Measurements from ENCODE around the gene UPK3BL1.
"Not testable (repeated sequence)": the region's sequence is repeated elsewhere in the genome, so short reads cannot be mapped to it uniquely, and the experiment has no call there.

The UPK3BL1 gene

DNA sequence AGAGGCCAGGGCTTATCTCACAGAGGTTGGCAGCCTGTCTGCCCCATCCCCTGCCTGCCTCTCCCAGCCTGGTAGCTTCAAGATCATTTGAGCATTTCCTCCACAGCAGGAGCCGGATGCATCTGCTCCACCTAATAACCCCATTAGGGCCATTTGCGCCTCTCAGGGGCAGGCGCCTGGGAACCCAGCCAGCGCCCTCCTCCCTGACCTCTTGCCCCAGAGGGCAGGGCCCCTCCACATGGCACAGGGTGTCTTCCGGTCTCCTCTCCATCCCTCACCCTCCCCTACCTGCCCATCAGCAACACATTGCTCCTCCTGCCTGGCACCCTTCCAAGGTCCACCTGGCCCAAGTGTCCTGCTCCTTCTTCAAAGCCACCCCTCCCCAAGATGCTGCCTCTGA, 7.2 kb downstream of the UPK3BL1 start:
- DNase-seq (ENCODE audit: low read depth); H3K4me3 ChIP-seq (replicated peaks; ENCODE audit: low read depth, low read length): not testable (repeated sequence)

DNA sequence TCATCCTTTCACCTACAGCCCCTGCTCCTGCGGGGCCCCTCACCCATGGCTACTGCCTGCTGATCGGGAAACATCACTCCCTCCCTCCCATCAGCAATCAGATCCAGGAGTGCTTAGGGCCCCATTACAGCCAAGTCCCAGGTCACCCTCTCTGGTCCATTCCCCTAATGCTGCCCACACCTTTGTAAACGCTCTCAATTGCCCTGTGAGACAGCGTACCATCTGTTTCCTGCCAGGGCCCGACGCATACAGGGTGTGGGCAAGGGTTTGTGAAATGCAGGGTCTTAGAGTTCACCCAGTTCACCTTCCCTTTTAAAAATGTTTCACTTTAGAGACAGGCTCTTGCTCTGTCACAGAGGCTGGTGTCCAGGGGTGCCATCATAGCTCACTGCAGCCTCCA, 8.3 kb downstream of the UPK3BL1 start:
- H3K4me3 ChIP-seq (replicated peaks; ENCODE audit: low read depth, low read length); DNase-seq (ENCODE audit: low read depth): not testable (repeated sequence)

DNA sequence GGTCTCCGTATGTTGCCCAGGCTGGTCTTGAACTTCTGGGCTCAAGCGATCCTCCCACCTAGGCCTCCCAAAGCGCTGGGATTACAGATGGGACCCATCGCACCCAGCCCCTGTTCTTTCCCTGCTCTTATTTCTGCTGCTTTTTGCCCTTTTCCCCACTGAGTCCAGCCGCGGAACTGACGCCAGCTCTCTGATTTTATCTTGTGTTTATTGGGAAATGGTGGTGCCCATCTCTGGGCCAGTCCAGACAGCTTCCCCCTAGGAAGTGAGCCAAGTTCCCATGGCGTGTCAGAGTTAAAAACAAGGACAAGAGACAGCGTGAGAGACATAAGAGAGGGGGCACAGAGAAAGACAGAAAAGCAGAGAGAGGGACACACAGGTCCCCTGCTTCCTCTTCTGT, 12.0 kb downstream of the UPK3BL1 start:
- not testable (repeated sequence) for DNase-seq (ENCODE audit: low read depth); H3K4me3 ChIP-seq (replicated peaks; ENCODE audit: low read depth, low read length)

DNA sequence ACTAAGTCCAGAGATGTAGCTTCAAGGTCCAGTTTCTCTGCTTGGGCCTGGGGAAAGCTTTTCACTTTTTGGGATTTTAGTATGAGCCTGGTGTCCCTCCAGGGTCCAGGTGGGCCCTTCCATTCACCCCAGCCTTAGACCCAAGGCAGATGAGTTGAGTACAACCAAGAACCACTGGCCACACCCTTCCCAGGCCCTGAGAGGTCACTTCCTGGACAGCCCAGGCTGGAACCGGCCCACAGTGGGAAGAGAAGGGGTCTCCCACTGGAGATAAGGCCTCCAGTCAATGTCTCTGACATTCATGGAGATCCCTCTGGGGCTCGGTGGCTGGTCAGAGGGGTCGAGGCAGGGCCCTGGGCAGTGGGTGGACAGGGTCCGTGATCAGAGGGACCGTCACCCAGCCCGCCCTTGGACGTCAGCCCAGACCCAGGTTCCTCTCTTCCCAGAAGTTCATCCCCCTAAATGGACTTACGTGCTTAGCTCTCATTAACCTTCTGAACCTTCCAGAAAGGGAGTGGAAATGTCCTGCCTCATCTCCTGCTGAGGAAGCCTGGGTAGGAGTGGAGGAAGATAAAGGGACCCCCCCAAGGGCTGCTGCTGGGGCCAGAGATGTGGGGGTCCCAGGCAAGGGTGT, 15.2 kb downstream of the UPK3BL1 start:
- H3K4me3 ChIP-seq (replicated peaks; ENCODE audit: low read depth, low read length); DNase-seq (ENCODE audit: low read depth): not testable (repeated sequence)

GRCh38 chr7:102618122-102618521, 24.5 kb downstream of the UPK3BL1 start:
- DNase-seq (ENCODE audit: low read depth); H3K4me3 ChIP-seq (replicated peaks; ENCODE audit: low read depth, low read length): not testable (repeated sequence)

- peak within 1 kb of the TSS; percentile 47 for H3K4me3 ChIP-seq (replicated peaks; ENCODE audit: low read depth, low read length)
- not testable (repeated sequence) for DNase-seq (ENCODE audit: low read depth)
Measured at GRCh38 chr7:102616507-102617125, 26.0 kb downstream of the UPK3BL1 start, which contains the start of gene RASA4. Gene RASA4 (minus strand): TSS chr7:102616756. CDS start chr7:102616689, 67 bp downstream.

- not testable (repeated sequence) for H3K4me3 ChIP-seq (replicated peaks; ENCODE audit: low read depth, low read length); DNase-seq (ENCODE audit: low read depth)
Measured at GRCh38 chr7:102615930-102616329, 26.7 kb downstream of the UPK3BL1 start.

GRCh38 chr7:102614873-102615272, 27.7 kb downstream of the UPK3BL1 start:
- DNase-seq (ENCODE audit: low read depth); H3K4me3 ChIP-seq (replicated peaks; ENCODE audit: low read depth, low read length): not testable (repeated sequence)

DNA sequence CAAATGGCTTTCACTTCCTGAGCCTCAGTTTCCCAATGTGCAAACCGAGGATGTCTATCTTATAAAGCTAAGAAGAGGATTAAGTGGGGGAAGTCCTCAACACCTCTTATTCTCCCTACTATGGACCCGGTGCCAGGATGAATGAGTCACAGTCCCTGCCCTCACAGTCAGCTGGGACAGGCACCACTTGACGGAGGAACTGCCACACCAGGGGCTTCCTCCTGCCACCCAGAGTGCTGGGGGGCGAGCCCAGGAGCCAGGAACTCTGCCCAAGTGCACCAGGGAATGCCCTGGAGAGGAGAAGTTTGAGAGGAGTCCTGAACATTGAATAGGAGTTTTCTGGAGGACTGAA, 28.3 kb downstream of the UPK3BL1 start:
- DNase-seq (ENCODE audit: low read depth); H3K4me3 ChIP-seq (replicated peaks; ENCODE audit: low read depth, low read length): not testable (repeated sequence)

DNA sequence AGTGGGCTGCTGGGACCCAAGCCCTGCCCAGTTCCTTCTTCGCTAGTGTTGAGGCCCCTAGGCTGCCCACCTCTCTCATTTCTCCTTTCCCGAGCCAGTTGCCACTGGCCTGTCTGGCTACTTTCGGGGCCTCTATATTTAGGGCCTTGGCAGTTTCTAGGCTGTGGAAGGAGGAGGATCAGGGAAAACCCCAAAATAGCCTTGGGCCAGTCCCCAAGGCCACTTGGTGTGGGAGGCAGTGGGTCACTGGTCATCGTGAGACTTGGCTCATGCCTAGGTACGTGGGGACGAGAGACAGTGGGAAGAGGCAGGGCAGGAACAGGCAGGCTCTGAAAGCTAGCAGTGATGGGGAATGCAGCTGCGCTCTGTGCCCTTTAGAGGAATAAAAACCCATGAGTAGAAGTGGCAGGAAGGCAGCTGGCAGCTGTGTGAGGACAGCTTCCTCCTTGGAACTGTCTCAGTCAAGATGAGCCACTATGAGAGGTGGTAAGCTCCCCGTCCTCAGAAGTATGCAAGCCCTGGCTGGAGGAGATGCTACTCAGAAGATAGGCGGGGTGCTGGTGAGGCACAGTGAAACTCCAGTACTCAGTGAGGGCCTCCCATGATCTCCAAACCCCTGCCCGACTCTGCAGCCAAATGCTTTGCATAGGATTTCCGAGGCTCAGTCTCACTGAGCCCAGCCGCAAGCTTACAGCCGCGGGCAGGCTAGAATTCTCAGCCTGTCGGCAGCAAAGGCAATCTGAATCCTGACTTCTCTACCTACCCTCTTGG, 28.8 kb downstream of the UPK3BL1 start:
- not testable (repeated sequence) for H3K4me3 ChIP-seq (replicated peaks; ENCODE audit: low read depth, low read length); DNase-seq (ENCODE audit: low read depth)

DNA sequence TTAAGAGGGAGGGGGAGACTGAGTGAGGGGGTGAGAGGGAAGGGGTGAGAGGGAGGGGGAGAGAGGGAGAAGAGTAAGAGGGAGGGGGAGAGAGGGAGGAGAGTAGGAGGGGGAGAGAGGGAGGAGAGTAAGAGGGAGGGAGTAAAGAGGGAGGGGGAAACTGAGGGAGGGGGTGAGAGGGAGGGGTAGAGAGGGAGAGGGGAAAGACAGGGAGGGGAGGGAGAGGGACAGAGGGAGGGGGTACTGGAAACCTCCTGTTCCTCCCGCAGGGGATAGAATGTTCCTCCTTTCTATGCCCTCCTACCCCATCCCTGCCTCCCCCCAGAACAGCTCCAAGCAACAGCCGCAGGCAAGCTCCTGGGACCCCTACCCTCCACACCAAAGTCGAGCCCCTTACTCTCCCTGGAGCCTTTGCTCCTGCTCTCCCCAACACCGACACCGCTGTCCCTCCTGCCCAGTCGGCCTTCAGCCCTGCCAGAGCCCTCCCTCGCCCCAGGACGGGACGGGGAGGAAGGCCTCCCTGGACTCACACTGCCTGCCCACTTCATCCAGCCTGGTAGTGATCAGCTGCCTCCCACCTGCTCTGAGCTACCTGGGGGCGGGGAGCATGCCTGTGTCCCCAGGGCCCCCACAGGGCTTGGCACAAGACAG, 30.8 kb downstream of the UPK3BL1 start:
- peak; percentile 18 for DNase-seq (ENCODE audit: low read depth)
- H3K4me3 ChIP-seq (replicated peaks; ENCODE audit: low read depth, low read length), result not testable (repeated sequence)

GRCh38 chr7:102611013-102611674, 31.4 kb downstream of the UPK3BL1 start:
- DNase-seq (ENCODE audit: low read depth); H3K4me3 ChIP-seq (replicated peaks; ENCODE audit: low read depth, low read length): not testable (repeated sequence)

DNA sequence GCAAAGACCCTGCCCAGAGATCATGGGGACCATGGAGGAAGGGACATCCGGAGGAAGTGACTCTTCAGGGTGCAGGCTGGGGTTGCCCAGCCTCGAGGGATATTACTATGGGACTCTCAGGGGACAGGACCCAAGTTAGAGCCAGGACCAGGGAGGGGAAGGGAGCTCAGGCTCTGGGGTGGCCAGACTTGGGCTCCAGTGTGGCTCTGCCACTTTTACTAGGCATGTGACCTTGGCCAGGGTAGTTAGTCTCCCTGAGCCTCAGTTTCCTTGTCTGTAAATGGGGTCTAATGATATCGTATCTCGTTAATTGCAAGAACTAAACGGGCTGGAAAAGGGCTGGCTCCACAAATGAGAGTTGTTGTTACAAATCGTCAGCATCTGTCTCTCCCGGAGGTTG, 32.1 kb downstream of the UPK3BL1 start:
- not testable (repeated sequence) for H3K4me3 ChIP-seq (replicated peaks; ENCODE audit: low read depth, low read length); DNase-seq (ENCODE audit: low read depth)

- not testable (repeated sequence) for DNase-seq (ENCODE audit: low read depth); H3K4me3 ChIP-seq (replicated peaks; ENCODE audit: low read depth, low read length)
Measured at GRCh38 chr7:102609734-102610133, 32.9 kb downstream of the UPK3BL1 start.

- not testable (repeated sequence) for DNase-seq (ENCODE audit: low read depth); H3K4me3 ChIP-seq (replicated peaks; ENCODE audit: low read depth, low read length)
Measured at GRCh38 chr7:102606848-102607247, 35.7 kb downstream of the UPK3BL1 start.

GRCh38 chr7:102604431-102605145, 38.0 kb downstream of the UPK3BL1 start:
- H3K4me3 ChIP-seq (replicated peaks; ENCODE audit: low read depth, low read length); DNase-seq (ENCODE audit: low read depth): not testable (repeated sequence)

DNA sequence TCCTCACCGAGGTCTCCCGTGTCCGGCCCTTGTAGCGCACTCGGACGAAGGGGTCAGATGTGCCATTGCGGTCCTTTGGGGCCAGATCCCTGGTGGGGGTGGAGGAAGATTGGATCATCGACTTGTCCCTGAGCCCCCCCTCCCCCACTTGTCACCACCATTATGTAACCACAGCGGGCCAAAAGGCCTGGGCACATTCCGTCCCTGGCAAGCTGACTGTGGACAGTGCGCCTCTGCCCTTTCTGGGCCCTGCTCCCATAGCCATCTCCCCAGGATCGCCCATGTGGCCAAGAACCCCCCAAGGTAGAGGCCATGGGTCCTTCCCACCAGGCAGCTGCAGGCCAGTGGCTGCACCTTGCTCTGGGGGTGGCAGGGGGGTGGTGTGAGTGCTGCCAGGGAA, 40.3 kb downstream of the UPK3BL1 start:
- H3K4me3 ChIP-seq (replicated peaks; ENCODE audit: low read depth, low read length); DNase-seq (ENCODE audit: low read depth): not testable (repeated sequence)

DNA sequence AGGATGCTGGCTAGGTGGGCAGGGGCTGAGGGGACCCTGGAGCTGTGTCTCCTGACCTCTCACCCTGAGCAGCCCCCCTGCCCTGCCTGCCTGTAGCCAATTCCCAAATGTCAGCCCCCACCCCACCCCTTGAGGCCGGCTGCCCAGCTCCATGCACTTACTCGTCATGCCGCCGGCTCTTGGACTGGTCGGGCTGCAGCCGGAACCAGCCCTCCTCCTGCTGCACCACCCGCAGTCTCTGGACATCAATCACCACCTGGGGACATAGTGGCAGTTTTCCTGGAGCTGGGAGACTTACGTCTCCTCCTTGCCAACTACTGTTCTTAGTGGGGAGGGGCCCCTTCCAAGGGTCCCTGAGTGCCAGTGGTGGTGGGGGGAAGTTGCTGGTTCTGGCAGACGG, 42.9 kb downstream of the UPK3BL1 start:
- H3K4me3 ChIP-seq (replicated peaks; ENCODE audit: low read depth, low read length); DNase-seq (ENCODE audit: low read depth): not testable (repeated sequence)

Data from fibroblast of pulmonary artery (primary cell).